ENCODE measurements around the gene MTHFSD. TPM values are rescaled to one million over a fixed set of nuclear protein-coding genes. Genes with fewer than 3 reads are reported as not detected.

MTHFSD gene
- total RNA-seq, 6 experiments from 2014 or later, result 5.9 to 11.6 (median 9.0) TPM

DNA sequence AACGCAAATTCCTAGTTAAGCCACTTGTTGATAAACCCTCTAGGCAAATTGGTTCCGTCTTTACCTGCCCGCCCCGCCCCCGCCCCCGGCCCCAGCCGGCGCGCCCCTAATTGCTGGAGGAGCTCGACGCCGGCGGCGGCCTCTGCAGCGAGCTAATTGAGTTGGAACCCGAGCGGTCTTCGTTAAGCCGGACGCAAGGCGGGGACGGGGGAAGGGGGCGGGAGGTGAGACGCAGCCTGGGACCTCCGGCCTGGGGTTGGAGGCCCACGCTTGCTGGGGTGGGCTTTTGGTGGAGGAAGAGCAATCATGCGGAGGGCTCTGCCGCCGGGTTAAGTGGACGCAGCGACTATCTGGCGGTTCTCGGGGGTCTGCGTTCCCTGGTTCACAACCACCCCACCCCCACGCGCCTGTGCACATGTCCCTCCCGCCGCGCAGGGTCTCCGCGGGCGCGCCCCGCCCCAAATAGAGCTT is 57.4 kb downstream of the MTHFSD start:
- no peaks in the 10 kb centered on the region for H3K36me3 ChIP-seq
- peaks cover 0 to 40% of the 10 kb centered on the region in 2 donors for H3K27me3 ChIP-seq
- H3K27ac ChIP-seq, result no peak overlapping the region
- H3K9me3 ChIP-seq, result no peaks in the 10 kb centered on the region
- ATAC-seq, result no peak
- no peaks in the 10 kb centered on the region for H3K4me1 ChIP-seq
- no peak for DNase-seq
- TF ChIP-seq POLR2A (IDR thresholded peaks at IDR 0.05), result no peak
- TF ChIP-seq, protein P1, sequence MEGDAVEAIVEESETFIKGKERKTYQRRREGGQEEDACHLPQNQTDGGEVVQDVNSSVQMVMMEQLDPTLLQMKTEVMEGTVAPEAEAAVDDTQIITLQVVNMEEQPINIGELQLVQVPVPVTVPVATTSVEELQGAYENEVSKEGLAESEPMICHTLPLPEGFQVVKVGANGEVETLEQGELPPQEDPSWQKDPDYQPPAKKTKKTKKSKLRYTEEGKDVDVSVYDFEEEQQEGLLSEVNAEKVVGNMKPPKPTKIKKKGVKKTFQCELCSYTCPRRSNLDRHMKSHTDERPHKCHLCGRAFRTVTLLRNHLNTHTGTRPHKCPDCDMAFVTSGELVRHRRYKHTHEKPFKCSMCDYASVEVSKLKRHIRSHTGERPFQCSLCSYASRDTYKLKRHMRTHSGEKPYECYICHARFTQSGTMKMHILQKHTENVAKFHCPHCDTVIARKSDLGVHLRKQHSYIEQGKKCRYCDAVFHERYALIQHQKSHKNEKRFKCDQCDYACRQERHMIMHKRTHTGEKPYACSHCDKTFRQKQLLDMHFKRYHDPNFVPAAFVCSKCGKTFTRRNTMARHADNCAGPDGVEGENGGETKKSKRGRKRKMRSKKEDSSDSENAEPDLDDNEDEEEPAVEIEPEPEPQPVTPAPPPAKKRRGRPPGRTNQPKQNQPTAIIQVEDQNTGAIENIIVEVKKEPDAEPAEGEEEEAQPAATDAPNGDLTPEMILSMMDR (IDR thresholded peaks at IDR 0.05), result no peak
- intact Hi-C loops (cut with DNase I), result no loop called here
- H3K4me3 ChIP-seq, result no peak overlapping the region
- WGBS (ENCODE audit: insufficient coverage, low coverage, low lambda C conversion rate, missing lambda C conversion rate), result 4% methylated on average over 29 of the region's 44 CpGs

DNA sequence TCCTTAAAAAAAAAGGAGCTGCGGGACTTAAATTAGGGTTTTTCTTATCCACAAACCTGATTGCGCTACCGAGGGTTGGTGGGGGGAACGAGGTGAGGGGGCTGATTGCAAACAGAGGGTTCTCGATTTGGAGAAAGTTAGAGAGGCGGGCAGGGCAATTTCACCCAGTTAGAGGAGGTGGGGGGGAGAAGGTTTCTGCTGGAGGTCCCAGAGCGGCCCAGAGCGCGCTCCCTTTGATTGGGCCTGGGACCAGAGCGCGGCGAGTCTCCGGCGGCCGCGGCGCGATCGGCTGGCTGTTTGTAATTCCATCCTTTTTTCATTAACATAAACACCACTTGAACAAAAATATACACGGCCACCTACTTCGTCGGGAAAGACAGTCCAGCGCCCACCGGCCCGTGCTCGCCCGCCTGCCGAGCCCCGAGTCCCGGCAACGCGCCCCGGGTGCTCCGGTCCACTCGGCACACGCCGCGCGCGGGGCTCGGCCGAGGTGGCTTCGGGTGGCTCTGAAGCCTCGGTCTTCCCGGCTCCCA is 58.0 kb downstream of the MTHFSD start:
- H3K4me3 ChIP-seq, result no peak overlapping the region
- DNase-seq, result no peak
- peaks cover 0 to 40% of the 10 kb centered on the region in 2 donors for H3K27me3 ChIP-seq
- H3K9me3 ChIP-seq, result no peaks in the 10 kb centered on the region
- intact Hi-C loops (cut with DNase I), result no loop called here
- 3% methylated on average over 23 of the region's 45 CpGs for WGBS (ENCODE audit: insufficient coverage, low coverage, low lambda C conversion rate, missing lambda C conversion rate)
- no peaks in the 10 kb centered on the region for H3K36me3 ChIP-seq
- H3K4me1 ChIP-seq, result no peaks in the 10 kb centered on the region
- ATAC-seq, result no peak
- H3K27ac ChIP-seq, result no peak overlapping the region
- TF ChIP-seq, protein P1 (IDR thresholded peaks at IDR 0.05), result no peak
- TF ChIP-seq POLR2A (IDR thresholded peaks at IDR 0.05), result no peak

DNA sequence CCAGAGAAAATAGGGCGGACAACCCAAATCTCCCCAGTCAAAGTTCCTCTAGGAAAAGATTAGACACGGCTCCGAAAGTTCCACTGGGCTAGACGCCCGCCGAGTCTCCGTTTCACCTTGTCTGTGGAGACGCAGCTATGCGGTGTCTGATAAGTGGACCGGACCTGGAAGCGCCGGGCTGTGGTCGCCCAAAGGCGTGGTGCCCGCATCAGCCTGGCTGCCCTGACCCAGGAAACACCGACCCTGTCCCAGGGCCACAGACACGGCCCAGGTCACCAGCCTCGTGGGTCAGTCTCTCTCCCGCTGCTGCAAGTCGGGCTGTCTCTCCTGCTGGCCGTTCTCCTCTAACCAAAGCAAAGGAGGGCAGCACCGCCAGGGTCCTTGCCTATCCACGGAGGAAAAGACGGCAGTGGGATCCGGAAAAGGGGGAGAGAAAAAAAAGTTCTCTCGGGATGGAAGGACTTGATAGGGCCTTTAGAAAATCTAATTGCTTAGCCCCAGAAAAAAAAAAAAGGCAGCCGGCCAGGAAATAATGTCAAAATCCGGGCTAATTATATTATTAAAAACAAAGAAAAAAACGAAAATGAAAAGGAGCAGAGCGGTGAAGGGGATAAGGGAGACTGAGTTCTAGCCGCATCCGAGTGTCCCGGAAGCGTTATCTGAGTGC is 58.6 kb downstream of the MTHFSD start:
- H3K27me3 ChIP-seq, result peaks cover 0 to 40% of the 10 kb centered on the region in 2 donors
- H3K4me3 ChIP-seq, result no peak overlapping the region
- no peak for ATAC-seq
- no peaks in the 10 kb centered on the region for H3K36me3 ChIP-seq
- intact Hi-C loops (cut with DNase I), result no loop called here
- H3K9me3 ChIP-seq, result no peaks in the 10 kb centered on the region
- no peak overlapping the region for H3K27ac ChIP-seq
- no peak for DNase-seq
- TF ChIP-seq, protein P1 (IDR thresholded peaks at IDR 0.05), result no peak
- WGBS (ENCODE audit: insufficient coverage, low coverage, low lambda C conversion rate, missing lambda C conversion rate), result 8% methylated on average over 24 of the region's 34 CpGs
- H3K4me1 ChIP-seq, result no peaks in the 10 kb centered on the region

DNA sequence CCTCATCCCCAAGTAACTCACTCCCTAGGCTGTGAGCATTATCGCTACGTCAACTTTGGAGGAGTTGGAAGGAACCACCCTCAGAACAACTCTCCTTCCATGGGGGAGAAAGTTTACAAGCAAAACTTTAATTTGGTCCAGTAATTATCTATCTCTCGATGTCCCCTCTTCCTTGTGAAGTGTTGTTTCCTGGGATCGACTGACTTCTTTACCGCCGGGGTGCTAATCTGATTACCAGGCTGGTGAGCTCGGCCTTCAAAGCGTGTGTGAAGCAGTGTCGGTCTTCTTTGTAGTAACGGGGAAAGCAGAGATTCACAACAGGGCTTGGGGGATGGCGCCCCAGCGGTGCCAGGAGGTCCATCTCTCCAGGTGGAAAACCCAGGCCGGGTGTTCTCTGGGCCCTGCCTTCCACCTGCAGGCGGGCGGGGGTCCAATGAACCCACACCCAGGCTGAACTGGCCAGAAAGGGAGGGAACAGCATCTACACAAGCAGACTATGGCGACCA is 59.2 kb downstream of the MTHFSD start:
- no peak for TF ChIP-seq POLR2A (IDR thresholded peaks at IDR 0.05)
- H3K27me3 ChIP-seq, result peaks cover 0 to 34% of the 10 kb centered on the region in 2 donors
- no peaks in the 10 kb centered on the region for H3K4me1 ChIP-seq
- intact Hi-C loops (cut with DNase I), result no loop called here
- H3K27ac ChIP-seq, result no peak overlapping the region
- 12% methylated on average over 15 of the region's 16 CpGs for WGBS (ENCODE audit: insufficient coverage, low coverage, low lambda C conversion rate, missing lambda C conversion rate)
- ATAC-seq (no peak), DNase-seq (no peak)
- H3K4me3 ChIP-seq, result no peak overlapping the region
- no peaks in the 10 kb centered on the region for H3K36me3 ChIP-seq
- no peaks in the 10 kb centered on the region for H3K9me3 ChIP-seq

DNA sequence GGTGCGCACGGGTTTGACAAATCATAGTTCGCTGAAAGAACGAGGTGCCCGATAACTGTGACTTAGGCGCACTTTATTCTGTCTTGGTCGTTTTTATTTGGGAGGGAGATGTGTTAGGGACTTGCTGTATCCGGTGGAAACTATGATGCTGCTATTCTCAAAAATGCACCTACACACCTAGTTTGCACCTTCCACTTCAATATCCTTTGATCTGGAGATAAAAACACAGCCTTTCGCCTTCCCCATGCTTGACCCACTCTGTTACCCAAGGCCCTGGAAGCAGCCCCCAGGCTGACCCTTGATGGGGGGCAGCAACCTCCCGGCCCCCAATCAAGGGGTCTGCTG is 59.7 kb downstream of the MTHFSD start:
- ATAC-seq, result no peak
- Histone ChIP-seq H3K9me3 (no peaks in the 10 kb centered on the region), H3K4me3 (no peak overlapping the region), H3K27me3 (peaks cover 0 to 29% of the 10 kb centered on the region in 2 donors), H3K27ac (no peak overlapping the region), H3K4me1 (no peaks in the 10 kb centered on the region), H3K36me3 (no peaks in the 10 kb centered on the region)
- 4% methylated on average over 10 of the region's 10 CpGs for WGBS (ENCODE audit: insufficient coverage, low coverage, low lambda C conversion rate, missing lambda C conversion rate)
- DNase-seq, result no peak
- intact Hi-C loops (cut with DNase I), result no loop called here
- TF ChIP-seq, protein P1 (IDR thresholded peaks at IDR 0.05), result no peak
- no peak for TF ChIP-seq POLR2A (IDR thresholded peaks at IDR 0.05)

Data from right lobe of liver (tissue), 6 donors.